Suprapubic skin (tissue), 4 donors: ENCODE measurements around the gene PSMG2. TPM values are rescaled to one million over a fixed set of nuclear protein-coding genes. Genes with fewer than 3 reads are reported as not detected.

ENCODE experiments used
- DNase-seq, 2 donors: peaks; one replicate each; pipeline ENCODE4 v3.0.0-alpha.2; 2019; ENCODE audit warnings: low spot score in 2 of 2
- H3K27ac ChIP-seq: fragments of 200-600 bp; sonication (generic); one replicate; pipeline ENCODE4 v1.5.1; 2019
- H3K27me3 ChIP-seq: fragments of 200-600 bp; sonication (generic); one replicate; pipeline ENCODE4 v1.5.1; 2019
- H3K36me3 ChIP-seq: fragments of 200-600 bp; sonication (generic); one replicate; pipeline ENCODE4 v1.5.1; 2019
- H3K4me1 ChIP-seq: fragments of 200-600 bp; sonication (generic); one replicate; pipeline ENCODE4 v1.5.1; 2019
- H3K4me3 ChIP-seq: fragments of 200-600 bp; sonication (generic); one replicate; pipeline ENCODE4 v1.5.1; 2019; ENCODE audit warnings: mild to moderate bottlenecking
- H3K9me3 ChIP-seq: fragments of 200-600 bp; sonication (generic); one replicate; pipeline ENCODE4 v1.5.1; 2019
- EP300 ChIP-seq: sonication (generic); formaldehyde crosslinking; IDR thresholded peaks from one replicate; pipeline ENCODE4 v1.6.1; 2017; ENCODE audit warnings: antibody characterized with exemption
- POLR2A ChIP-seq, 2 donors: fragments of 450-650 bp; IDR thresholded peaks; one replicate each; pipeline ENCODE4 v1.6.1; 2017; ENCODE audit warnings: antibody characterized with exemption in 2 of 2, mild to moderate bottlenecking in 2 of 2, moderate library complexity in 2 of 2
- POLR2AphosphoS5 ChIP-seq, 3 donors: sonication (generic); formaldehyde crosslinking; IDR thresholded peaks; one replicate each; pipeline ENCODE4 v1.6.1; 2017; ENCODE audit warnings: antibody characterized with exemption in 3 of 3
- WGBS: methylation state at CpG from one replicate; pipeline ENCODE4 v1.1.5; 2018; 5-methylcytosine and 5-hydroxymethylcytosine counted together
- total RNA-seq, 4 donors: library from RNA; depleted of rRNA; stranded (reverse); fragments of >200 nt; gene quantifications; one replicate each; pipeline ENCODE4 v1.1.0, GENCODE V29; 2016
- TF ChIP-seq, protein P1 (sequence below), 2 donors: fragments of 200-600 bp in 1 of 2; fragments of 450-650 bp in 1 of 2; sonication (generic) in 1 of 2; IDR thresholded peaks; one replicate each; pipeline ENCODE4 v1.5.1; 2016 to 2019; ENCODE audit warnings: antibody characterized with exemption in 2 of 2, mild to moderate bottlenecking in 1 of 2, moderate library complexity in 1 of 2

Gene PSMG2
- total RNA-seq, 4 donors from 2014 or later, result 53.1 to 72.1 (median 68.4) TPM

- Histone ChIP-seq H3K36me3 (no peaks in the 10 kb centered on the region), H3K4me1 (peaks cover 6% of the 10 kb centered on the region), H3K9me3 (no peaks in the 10 kb centered on the region), H3K4me3 (no peak overlapping the region), H3K27ac (no peak overlapping the region), H3K27me3 (no peaks in the 10 kb centered on the region)
- DNase-seq, result peak in 1 of 2 donors; percentile 44
- WGBS, result 94% methylated on average over 9 of the region's 9 CpGs
- TF ChIP-seq POLR2AphosphoS5 (IDR thresholded peaks at IDR 0.05), result no peak
Measured at GRCh38 chr18:12767580-12768155, 64.8 kb downstream of the PSMG2 start.

GRCh38 chr18:12768625-12769024 lies 65.8 kb downstream of the PSMG2 start:
- 86% methylated on average over 3 of the region's 3 CpGs for WGBS
- H3K27me3 ChIP-seq, result no peaks in the 10 kb centered on the region
- H3K27ac ChIP-seq, result no peak overlapping the region
- H3K4me1 ChIP-seq, result peaks cover 6% of the 10 kb centered on the region
- no peaks in the 10 kb centered on the region for H3K36me3 ChIP-seq
- DNase-seq, result no peak
- no peak overlapping the region for H3K4me3 ChIP-seq
- TF ChIP-seq POLR2A (IDR thresholded peaks at IDR 0.05) (no peak), EP300 (no peak), POLR2AphosphoS5 (IDR thresholded peaks at IDR 0.05) (no peak)
- TF ChIP-seq, protein P1, sequence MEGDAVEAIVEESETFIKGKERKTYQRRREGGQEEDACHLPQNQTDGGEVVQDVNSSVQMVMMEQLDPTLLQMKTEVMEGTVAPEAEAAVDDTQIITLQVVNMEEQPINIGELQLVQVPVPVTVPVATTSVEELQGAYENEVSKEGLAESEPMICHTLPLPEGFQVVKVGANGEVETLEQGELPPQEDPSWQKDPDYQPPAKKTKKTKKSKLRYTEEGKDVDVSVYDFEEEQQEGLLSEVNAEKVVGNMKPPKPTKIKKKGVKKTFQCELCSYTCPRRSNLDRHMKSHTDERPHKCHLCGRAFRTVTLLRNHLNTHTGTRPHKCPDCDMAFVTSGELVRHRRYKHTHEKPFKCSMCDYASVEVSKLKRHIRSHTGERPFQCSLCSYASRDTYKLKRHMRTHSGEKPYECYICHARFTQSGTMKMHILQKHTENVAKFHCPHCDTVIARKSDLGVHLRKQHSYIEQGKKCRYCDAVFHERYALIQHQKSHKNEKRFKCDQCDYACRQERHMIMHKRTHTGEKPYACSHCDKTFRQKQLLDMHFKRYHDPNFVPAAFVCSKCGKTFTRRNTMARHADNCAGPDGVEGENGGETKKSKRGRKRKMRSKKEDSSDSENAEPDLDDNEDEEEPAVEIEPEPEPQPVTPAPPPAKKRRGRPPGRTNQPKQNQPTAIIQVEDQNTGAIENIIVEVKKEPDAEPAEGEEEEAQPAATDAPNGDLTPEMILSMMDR (IDR thresholded peaks at IDR 0.05), result no peak
- no peaks in the 10 kb centered on the region for H3K9me3 ChIP-seq

DNA sequence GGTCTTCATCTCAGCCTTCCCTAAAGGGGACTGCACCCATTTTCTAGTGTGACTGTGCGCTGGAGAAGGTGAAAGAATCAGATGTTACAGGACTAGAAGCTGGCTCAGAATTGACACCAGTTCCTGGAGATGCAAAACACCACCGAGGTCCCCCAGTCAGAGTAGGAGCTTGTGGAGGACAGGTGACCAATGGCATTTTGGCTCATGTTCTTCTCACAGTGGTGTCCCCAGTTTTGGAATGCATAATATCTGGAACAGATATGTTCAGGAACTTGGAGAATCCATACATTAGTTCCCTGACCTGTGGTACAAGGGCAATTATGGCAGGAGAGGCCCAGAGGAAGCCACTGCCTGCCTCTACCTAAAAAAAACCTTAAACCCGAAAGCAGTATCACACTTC lies 66.3 kb downstream of the PSMG2 start:
- no peak for DNase-seq
- WGBS, result 93% methylated on average over 3 of the region's 3 CpGs
- Histone ChIP-seq H3K27ac (no peak overlapping the region), H3K36me3 (no peaks in the 10 kb centered on the region), H3K4me3 (no peak overlapping the region), H3K27me3 (no peaks in the 10 kb centered on the region), H3K9me3 (no peaks in the 10 kb centered on the region), H3K4me1 (peaks cover 6% of the 10 kb centered on the region)
- TF ChIP-seq POLR2A (IDR thresholded peaks at IDR 0.05) (no peak), EP300 (no peak), POLR2AphosphoS5 (IDR thresholded peaks at IDR 0.05) (no peak)
- TF ChIP-seq, protein P1 (IDR thresholded peaks at IDR 0.05), result no peak

DNA sequence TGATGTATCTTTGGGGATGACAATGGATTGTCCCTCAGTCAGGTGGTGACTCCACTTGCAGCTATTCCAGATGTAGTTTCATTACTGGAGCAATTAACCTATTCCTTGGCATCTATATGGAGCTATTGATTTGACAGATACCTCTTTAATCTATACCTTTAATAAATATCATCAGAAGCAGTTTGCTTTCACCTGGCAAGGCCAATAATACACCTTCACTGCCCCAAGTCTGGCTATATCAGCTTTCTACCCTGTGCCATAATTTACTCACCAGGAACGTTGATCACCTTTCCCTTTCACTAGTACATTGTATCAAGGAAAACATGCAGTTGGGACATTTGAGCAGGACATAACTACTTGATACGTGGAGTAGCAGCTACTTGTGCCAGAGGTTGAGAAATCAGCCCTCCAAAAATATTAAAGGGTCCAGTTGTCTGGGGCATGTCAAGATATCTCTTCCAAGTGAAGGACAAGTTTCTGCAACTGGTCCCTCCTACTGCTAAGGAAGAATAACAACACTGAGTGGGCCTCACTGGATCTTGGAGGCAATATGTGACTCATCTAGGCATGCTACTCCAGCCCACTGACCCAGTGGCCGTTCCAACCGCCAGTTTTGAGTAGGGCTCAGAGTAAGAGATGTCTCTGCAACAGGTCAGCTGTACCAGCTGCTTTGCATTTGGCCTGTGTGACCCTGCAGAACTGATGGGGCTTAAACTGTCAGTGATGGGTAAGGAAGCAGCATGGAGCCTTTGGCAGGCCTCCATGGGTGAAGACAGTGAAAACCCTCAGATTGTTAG lies 67.0 kb downstream of the PSMG2 start:
- TF ChIP-seq EP300 (no peak), POLR2AphosphoS5 (IDR thresholded peaks at IDR 0.05) (no peak), POLR2A (IDR thresholded peaks at IDR 0.05) (no peak)
- TF ChIP-seq, protein P1 (IDR thresholded peaks at IDR 0.05), result no peak
- 86% methylated on average over 4 of the region's 4 CpGs for WGBS
- H3K36me3 ChIP-seq, result no peaks in the 10 kb centered on the region
- DNase-seq, result peak in 1 of 2 donors; percentile 28
- no peak overlapping the region for H3K27ac ChIP-seq
- no peaks in the 10 kb centered on the region for H3K9me3 ChIP-seq
- no peaks in the 10 kb centered on the region for H3K27me3 ChIP-seq
- H3K4me3 ChIP-seq, result no peak overlapping the region
- peaks cover 6% of the 10 kb centered on the region for H3K4me1 ChIP-seq

DNA sequence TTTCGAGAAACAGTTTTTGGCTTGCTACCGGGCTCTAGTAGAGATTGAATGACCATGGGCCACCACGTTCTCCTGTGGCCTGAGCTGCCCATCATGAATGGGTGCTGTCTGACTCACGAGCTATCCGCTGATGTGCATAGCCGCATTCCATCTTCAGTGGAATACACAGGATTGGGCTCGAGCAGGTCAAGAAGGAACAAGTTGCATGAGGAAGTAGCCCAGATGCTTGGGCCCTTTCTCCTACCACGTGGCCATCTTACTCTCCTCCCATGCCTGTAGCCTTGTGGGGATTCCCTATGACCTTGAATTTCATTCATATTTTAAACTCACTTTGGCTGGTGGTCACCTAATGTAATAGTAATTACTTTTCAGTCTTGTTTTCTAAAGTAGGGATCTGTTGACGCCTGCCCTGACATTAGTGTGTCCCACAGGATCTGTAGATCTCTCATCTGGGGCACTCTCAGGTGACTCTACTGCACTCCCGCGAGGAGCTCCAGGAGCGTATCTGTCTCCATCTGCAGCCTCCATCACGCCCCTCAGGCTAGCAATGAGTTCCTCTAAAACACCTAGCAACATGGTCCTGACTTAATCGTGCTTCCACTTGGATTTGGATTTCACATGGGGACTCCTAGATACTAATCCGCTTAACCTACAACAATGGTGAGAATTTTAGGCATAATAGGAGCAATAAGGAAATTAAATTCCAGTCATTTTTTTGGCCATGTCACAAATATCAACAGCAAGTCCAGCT lies 67.8 kb downstream of the PSMG2 start:
- Histone ChIP-seq H3K4me1 (peaks cover under 1% of the 10 kb centered on the region), H3K36me3 (no peaks in the 10 kb centered on the region), H3K27ac (no peak overlapping the region), H3K27me3 (no peaks in the 10 kb centered on the region), H3K4me3 (no peak overlapping the region), H3K9me3 (no peaks in the 10 kb centered on the region)
- peak in 1 of 2 donors; percentile 47 for DNase-seq
- TF ChIP-seq, protein P1 (IDR thresholded peaks at IDR 0.05), result no peak
- TF ChIP-seq POLR2AphosphoS5 (IDR thresholded peaks at IDR 0.05), result no peak
- no peak for TF ChIP-seq POLR2A (IDR thresholded peaks at IDR 0.05)
- TF ChIP-seq EP300, result no peak
- 96% methylated on average over 13 of the region's 15 CpGs for WGBS
